Effector CD8-positive, alpha-beta T cell (primary cell): ENCODE measurements around the gene APLP1.
"Not testable (repeated sequence)": the region's sequence is repeated elsewhere in the genome, so short reads cannot be mapped to it uniquely, and the experiment has no call there.

Source experiments
- DNase-seq: peaks from one replicate; lab custom pipeline; 2025; lab: John Stamatoyannopoulos, UW

The APLP1 gene

GRCh38 chr19:35882114-35882832, 13.9 kb downstream of the APLP1 start:
- DNase-seq = no peak

DNA sequence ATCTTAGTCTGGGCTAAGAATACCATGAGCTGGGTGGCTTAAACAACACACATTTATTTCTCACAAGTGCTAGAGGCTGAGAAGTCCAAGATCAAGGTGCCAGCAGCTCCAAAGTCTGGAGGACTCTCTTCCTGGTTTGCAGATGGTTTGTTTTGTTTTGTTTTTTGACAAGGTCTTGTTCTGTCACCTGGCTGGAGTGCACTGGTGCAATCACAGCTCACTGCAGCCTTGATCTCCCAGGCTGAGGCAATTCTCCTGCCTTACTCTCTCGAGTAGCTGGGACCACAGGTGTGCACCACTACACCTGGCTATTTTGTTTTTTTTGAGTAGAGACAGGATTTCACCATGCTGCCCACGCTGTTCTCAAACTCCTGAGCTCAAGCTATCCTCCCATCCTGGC, 15.5 kb downstream of the APLP1 start:
- DNase-seq = no peak

- DNase-seq = no peak
These were observed 16.9 kb downstream of the APLP1 start for GRCh38 chr19:35885225-35885738.

DNA sequence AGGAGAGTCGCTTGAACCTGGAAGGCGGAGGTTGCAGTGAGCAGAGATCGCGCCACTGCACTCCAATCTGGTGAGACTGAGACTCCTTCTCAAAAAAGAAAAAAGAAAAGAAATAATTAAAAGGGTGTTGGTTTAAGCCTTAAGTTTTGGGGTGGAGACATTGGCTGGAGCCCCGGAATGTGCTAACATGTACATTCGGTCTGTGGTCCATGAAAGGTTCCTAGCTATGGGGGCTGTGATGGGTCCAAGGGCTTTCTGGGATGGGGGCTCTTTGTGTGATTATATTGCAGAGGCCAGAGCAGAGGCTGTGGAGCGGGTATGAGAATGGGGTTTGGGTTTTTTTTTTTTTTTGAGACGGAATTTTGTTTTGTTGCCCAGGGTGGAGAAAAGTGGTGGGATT, 17.5 kb downstream of the APLP1 start:
- no peak for DNase-seq

DNA sequence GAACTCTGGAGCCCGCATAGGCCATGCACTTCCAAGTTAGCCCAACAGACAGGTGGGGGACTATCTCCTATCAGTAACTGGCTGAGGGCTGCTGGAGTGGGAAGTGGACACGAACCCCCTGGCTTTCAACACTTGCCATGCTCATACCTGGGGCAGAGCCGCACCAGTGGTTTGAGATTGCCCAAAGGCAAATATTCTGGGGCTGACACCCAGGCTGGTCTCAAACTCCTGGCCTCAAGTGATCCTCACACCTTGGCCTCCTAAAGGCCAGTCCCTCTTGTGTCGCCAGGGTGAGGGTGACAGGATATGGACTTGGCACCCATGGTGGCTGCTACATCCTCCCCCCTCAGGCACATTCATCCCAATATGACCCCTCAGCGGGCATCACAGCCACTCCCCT, 18.8 kb downstream of the APLP1 start:
- DNase-seq = no peak

DNA sequence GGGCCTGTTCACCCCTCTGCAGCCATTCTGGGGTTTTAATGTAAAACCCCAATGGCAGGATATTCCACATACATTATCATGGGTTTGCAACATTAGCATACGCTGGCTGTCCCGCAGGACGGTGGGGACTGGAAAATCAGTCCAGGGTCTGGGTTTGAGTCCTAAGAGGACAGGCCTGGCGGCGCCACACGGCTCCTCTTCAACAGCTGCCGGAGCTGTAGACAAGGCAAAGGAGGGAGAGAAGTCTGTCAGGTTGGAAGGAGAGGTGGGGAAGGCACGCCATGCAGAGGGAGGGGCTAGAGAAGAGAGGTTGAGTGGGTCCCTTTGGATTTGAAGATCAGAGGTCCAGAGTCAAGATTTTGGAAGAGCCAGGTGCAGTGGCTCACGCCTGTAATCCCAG, 20.0 kb downstream of the APLP1 start:
- DNase-seq = no peak

GRCh38 chr19:35889370-35890112, 21.2 kb downstream of the APLP1 start:
- no peak for DNase-seq

DNA sequence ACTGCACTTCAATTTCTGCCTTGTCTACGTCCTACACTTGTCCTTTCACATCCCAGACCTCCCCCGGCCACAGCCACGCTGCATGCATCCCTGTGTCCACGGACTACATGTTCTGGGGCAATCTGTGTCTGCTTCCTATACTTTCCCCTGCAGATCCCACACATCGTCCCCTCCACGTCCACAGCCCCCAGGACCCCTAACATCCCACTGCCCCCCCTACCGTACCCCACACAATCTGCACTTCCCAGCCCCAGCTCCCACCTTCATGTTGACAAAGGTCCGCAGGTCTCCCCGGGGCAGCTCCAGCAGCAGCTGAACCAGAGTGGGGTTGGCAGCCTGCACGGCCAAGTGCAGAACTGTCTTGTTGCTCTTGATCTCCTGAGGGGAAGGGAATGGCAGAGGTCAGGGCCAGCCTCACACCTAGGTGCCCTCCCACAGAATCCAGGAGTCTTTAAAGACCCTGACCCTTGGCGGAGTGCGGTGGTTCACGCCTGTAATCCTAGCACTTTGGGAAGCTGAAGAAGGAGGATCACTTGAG, 21.8 kb downstream of the APLP1 start:
- DNase-seq = no peak

GRCh38 chr19:35891819-35892218, 23.4 kb downstream of the APLP1 start:
- not testable (repeated sequence) for DNase-seq

DNA sequence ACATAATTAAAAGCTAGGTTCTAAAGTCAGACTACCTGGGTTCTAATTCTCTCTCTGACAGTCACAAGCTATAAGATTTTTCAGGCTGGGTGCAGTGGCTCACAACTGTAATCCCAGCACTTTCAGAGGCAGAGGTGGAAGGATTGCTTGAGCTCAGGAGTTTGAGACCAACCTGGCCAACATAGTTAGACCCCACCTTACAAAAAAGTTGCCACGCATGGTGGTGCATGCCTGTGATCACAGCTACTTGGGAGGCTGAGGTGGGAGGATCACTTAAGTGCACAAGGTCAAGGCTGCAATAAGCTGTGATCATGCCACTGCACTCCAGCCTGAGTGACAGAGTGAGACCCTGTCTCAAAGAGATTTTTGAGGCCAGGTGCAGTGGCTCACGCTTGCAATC, 26.0 kb downstream of the APLP1 start:
- no peak for DNase-seq

DNA sequence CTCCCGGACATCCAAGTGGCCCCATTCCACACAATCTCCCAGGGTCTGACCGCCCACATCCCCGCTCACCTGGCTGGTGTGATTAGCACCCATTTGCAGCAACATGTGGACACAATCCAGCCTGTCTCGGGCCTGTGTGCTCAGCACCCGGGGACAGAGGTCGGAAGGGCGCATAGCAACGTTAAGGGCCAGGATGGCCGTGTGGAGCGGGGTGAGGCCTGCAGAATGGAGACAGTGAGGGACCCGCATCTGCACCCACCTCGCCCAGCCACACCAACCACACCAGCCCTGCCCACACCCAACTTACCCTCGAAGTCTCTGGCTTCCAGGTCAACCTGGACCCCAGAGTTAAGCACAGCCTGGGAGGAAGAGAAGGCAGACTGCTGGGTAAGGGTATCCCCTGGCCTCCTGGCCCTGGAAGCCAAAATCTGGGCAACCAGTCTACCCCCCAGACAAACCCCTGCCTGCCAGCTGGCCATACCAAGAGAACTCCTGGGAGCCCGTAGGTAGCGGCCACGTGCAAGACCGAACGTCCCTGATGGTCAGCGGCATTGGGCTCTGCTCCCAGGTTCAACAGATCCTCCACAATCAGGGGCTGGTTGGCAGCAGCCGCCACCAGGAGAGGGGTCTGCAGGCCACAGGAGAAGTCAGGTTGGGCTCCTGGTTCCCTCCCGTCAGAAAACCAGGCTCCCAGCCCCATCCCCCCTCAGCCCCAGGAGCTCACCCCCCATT, 27.7 kb downstream of the APLP1 start:
- DNase-seq = no peak

GRCh38 chr19:35896643-35897040, 28.3 kb downstream of the APLP1 start:
- no peak for DNase-seq

DNA sequence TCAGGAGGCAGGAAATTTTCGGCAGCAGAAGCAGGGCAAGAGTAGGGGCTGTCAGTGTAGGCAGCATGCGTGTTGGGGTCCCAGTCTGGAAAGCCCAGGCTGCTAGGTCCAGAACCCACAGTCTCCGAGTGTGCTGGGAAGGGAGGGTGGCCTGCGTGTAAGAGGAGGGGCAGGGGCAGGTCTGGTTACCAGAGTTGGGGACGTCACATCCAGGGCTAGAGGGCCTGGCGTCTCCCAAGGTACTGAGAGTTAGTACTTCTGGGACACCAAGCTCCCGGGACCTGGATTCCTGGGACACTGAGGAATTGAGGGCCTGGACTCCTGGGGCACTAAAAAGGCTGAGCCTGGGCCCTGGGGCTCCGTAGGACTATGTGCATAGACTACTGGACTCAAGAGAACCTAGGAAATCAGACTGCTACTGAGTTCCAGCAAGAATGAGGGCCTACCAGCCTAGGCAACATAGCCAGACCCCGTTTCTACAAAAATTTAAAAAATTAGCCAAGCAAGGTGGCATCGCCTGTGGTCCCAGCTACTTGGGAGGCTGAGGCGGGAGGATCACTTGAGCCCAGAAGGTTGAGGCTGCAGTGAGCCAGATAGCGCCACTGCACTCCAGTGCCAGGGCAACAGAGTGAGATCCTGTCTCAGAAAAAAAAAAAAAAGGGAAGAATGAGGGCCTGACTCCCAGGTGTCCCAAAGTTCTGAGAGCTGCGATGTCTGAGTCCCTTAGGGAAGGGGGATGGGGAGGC, 29.5 kb downstream of the APLP1 start:
- DNase-seq = no peak

GRCh38 chr19:35898499-35898809, 30.1 kb downstream of the APLP1 start:
- no peak for DNase-seq

GRCh38 chr19:35899547-35900214, 31.3 kb downstream of the APLP1 start:
- peak; percentile 80 for DNase-seq

- DNase-seq = no peak
These were observed 32.8 kb downstream of the APLP1 start for GRCh38 chr19:35901055-35901644.

- peak; percentile 39 for DNase-seq
These were observed 33.7 kb downstream of the APLP1 start, which contains the start of gene HCST for GRCh38 chr19:35901854-35902661. Gene HCST (plus strand): TSS chr19:35902529. CDS start chr19:35902594, 65 bp downstream.

DNA sequence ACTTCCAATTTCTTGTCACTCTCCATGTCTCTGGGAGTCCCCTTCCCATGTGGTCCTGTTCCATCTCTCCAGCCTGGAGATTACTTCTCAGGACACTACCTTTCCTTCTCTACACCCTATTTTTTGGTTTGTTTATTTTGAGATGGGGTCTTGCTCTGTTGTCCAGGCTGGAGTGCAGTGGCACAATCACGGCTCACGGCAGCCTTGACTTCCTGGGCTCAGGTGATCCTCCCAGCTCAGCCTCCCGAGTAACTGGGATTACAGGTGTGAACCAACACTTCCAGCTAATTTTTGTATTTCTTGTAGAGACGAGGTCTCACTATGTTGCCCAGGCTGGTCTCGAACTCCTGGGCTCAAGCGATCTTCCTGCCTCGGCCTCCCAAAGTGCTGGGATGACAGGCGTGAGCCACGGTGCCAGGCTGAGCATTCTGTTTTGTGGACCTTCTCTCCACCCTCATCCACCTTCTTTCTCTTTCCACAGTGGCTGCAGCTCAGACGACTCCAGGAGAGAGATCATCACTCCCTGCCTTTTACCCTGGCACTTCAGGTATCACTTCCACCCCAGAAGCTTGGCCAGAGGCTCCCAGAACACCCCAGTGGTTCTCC, 34.6 kb downstream of the APLP1 start:
- DNase-seq = no peak

GRCh38 chr19:35903550-35904179, 35.3 kb downstream of the APLP1 start:
- peak; percentile 78 for DNase-seq
